H1 (cell line): ENCODE measurements around the gene KRTAP1-3. TPM values are rescaled to one million over a fixed set of nuclear protein-coding genes. Genes with fewer than 3 reads are reported as not detected.
"Not testable (repeated sequence)": the region's sequence is repeated elsewhere in the genome, so short reads cannot be mapped to it uniquely, and the experiment has no call there.

Experiments used
- CTCF ChIA-PET: fragments of 300-600 bp; sonication (Branson Sonifier 250); formaldehyde crosslinking; loops from one replicate; lab custom pipeline; 2021; ENCODE audit not compliant: partially characterized antibody; lab: Charles Lee
- POLR2A ChIA-PET: fragments of 300-600 bp; sonication (Branson Sonifier 250); formaldehyde crosslinking; loops from one replicate; lab custom pipeline; 2021; ENCODE audit warnings: inconsistent platforms; ENCODE audit not compliant: partially characterized antibody; lab: Charles Lee
- DNase-seq, 2 experiments: peaks; one replicate each; pipeline versions ENCODE4 v3.0.0 to v3.0.0-alpha.2; 2010 to 2022; ENCODE audit warnings: low spot score in 2 of 2, low read depth in 1 of 2, mixed read lengths in 1 of 2
- FAIRE-seq: peaks from 2 replicates; lab custom pipeline; 2011; peaks lifted over from hg19 to GRCh38; lab: Jason Lieb, UNC
- H2AFZ ChIP-seq: 2 replicates; pipeline ENCODE4 v1.8.1; 2012; ENCODE audit warnings: low read length, inconsistent platforms
- H2AK5ac ChIP-seq: 2 replicates; pipeline ENCODE4 v1.6.1; 2013; ENCODE audit warnings: low read depth, low read length
- H2BK120ac ChIP-seq: replicated peaks from 2 replicates; pipeline ENCODE3; 2013; ENCODE audit warnings: low read depth, low read length, inconsistent platforms
- H2BK12ac ChIP-seq: 2 replicates; pipeline ENCODE4 v1.6.1; 2013; ENCODE audit warnings: low read depth, low read length
- H2BK15ac ChIP-seq: 2 replicates; pipeline ENCODE4 v1.6.1; 2013; ENCODE audit warnings: low read length
- H2BK20ac ChIP-seq: 2 replicates; pipeline ENCODE4 v1.6.1; 2013; ENCODE audit warnings: low read length
- H2BK5ac ChIP-seq: 2 replicates; pipeline ENCODE4 v1.6.1; 2013; ENCODE audit warnings: low read depth, low read length
- H3K14ac ChIP-seq: 2 replicates; pipeline ENCODE4 v1.6.1; 2013; ENCODE audit warnings: inconsistent platforms; ENCODE audit not compliant: insufficient read length
- H3K18ac ChIP-seq: 2 replicates; pipeline ENCODE4 v1.6.1; 2013; ENCODE audit warnings: low read length; ENCODE audit errors: extremely low read depth
- H3K23ac ChIP-seq: 2 replicates; pipeline ENCODE4 v1.6.1; 2013; ENCODE audit warnings: inconsistent platforms; ENCODE audit not compliant: insufficient read length
- H3K23me2 ChIP-seq: 2 replicates; pipeline ENCODE4 v1.6.1; 2013; ENCODE audit warnings: low read depth, low read length
- H3K27ac ChIP-seq: 2 replicates; pipeline ENCODE4 v1.6.1; 2011; ENCODE audit warnings: low read depth, low read length, inconsistent platforms
- H3K27me3 ChIP-seq, 4 experiments: replicated peaks in 1 of 4; 1 replicate in 1 of 4; 2 replicates in 3 of 4; pipeline versions ENCODE4 v1.6.1 to v1.8.1; 2011 to 2013; ENCODE audit warnings: low read length in 3 of 4, mild to moderate bottlenecking in 3 of 4, inconsistent platforms in 2 of 4, mixed read lengths in 2 of 4, moderate library complexity in 1 of 4; ENCODE audit not compliant: control insufficient read depth in 3 of 4, insufficient read depth in 3 of 4; ENCODE audit errors: extremely low read depth in 1 of 4
- H3K36me3 ChIP-seq, 4 experiments: 2 replicates each; pipeline versions ENCODE4 v1.6.1 to v1.8.1; 2011 to 2013; ENCODE audit warnings: mild to moderate bottlenecking in 4 of 4, low read length in 3 of 4, moderate library complexity in 2 of 4, control low read depth in 1 of 4, inconsistent platforms in 1 of 4; ENCODE audit not compliant: insufficient read depth in 4 of 4, control insufficient read depth in 2 of 4
- H3K4ac ChIP-seq: replicated peaks from 2 replicates; pipeline ENCODE3; 2013; ENCODE audit warnings: low read length, low read depth, mixed read lengths, inconsistent platforms; ENCODE audit not compliant: insufficient read length
- H3K4me1 ChIP-seq, 4 experiments: replicated peaks in 1 of 4; 1 replicate in 1 of 4; 2 replicates in 3 of 4; pipeline versions ENCODE4 v1.6.1 to v1.8.1; 2011 to 2013; ENCODE audit warnings: low read length in 3 of 4, inconsistent platforms in 2 of 4, mixed read lengths in 1 of 4; ENCODE audit not compliant: insufficient read depth in 4 of 4, control insufficient read depth in 3 of 4
- H3K4me2 ChIP-seq, 2 experiments: 2 replicates each; pipeline versions ENCODE4 v1.6.1 to v1.8.1; 2011 to 2013; ENCODE audit warnings: low read depth in 2 of 2, low read length in 2 of 2, control low read depth in 1 of 2, inconsistent platforms in 1 of 2, mild to moderate bottlenecking in 1 of 2; ENCODE audit not compliant: insufficient read depth in 1 of 2
- H3K4me3 ChIP-seq, 4 experiments: fragments of 200-600, 300-600 bp in 1 of 4; sonication (generic), shearing (Covaris generic), sonication (Bioruptor Twin) in 1 of 4; 2 replicates each; pipeline versions ENCODE4 v1.5.1 to v1.8.1; 2011 to 2016; ENCODE audit warnings: low read length in 4 of 4, low read depth in 3 of 4, control low read depth in 2 of 4, inconsistent platforms in 2 of 4, mild to moderate bottlenecking in 2 of 4, mixed read lengths in 1 of 4, moderate library complexity in 1 of 4; ENCODE audit not compliant: insufficient read depth in 2 of 4; ENCODE audit errors: extremely low read depth in 1 of 4
- H3K56ac ChIP-seq: replicated peaks from 2 replicates; pipeline ENCODE3; 2013; ENCODE audit warnings: low read depth, mild to moderate bottlenecking, mixed read lengths, low read length, inconsistent platforms; ENCODE audit not compliant: insufficient read length
- H3K79me1 ChIP-seq: 2 replicates; pipeline ENCODE4 v1.6.1; 2013; ENCODE audit warnings: low read depth, low read length, control low read depth
- H3K79me2 ChIP-seq, 2 experiments: 2 replicates each; pipeline versions ENCODE4 v1.6.1 to v1.8.1; 2012 to 2013; ENCODE audit warnings: low read length in 2 of 2, mild to moderate bottlenecking in 2 of 2, inconsistent platforms in 1 of 2; ENCODE audit not compliant: insufficient read depth in 2 of 2, control insufficient read depth in 1 of 2
- H3K9ac ChIP-seq, 4 experiments: replicated peaks in 1 of 4; 1 replicate in 1 of 4; 2 replicates in 3 of 4; pipeline versions ENCODE4 v1.6.1 to v1.8.1; 2011 to 2013; ENCODE audit warnings: low read depth in 3 of 4, low read length in 3 of 4, control low read depth in 2 of 4, mild to moderate bottlenecking in 2 of 4, moderate library complexity in 2 of 4, inconsistent platforms in 1 of 4; ENCODE audit errors: extremely low read depth in 1 of 4
- H3K9me3 ChIP-seq, 2 experiments: 2 replicates each; pipeline versions ENCODE4 v1.6.1 to v1.8.1; 2012 to 2013; ENCODE audit warnings: mild to moderate bottlenecking in 2 of 2, moderate library complexity in 2 of 2, control low read depth in 1 of 2, inconsistent platforms in 1 of 2, low read depth in 1 of 2, low read length in 1 of 2, mixed read lengths in 1 of 2; ENCODE audit not compliant: insufficient read depth in 2 of 2
- H4K20me1 ChIP-seq, 2 experiments: replicated peaks in 1 of 2; 2 replicates each; pipeline versions ENCODE3 to v1.8.1; 2011 to 2013; ENCODE audit warnings: inconsistent platforms in 2 of 2, low read length in 2 of 2, mild to moderate bottlenecking in 1 of 2; ENCODE audit not compliant: insufficient read depth in 2 of 2, control insufficient read depth in 1 of 2
- H4K5ac ChIP-seq: 2 replicates; pipeline ENCODE4 v1.6.1; 2013; ENCODE audit warnings: low read length, low read depth, mixed read lengths, inconsistent platforms; ENCODE audit not compliant: insufficient read length
- H4K8ac ChIP-seq: 2 replicates; pipeline ENCODE4 v1.8.0; 2013; ENCODE audit warnings: mild to moderate bottlenecking, moderate library complexity, low read length, inconsistent platforms; ENCODE audit not compliant: insufficient read depth; ENCODE audit errors: extremely low read depth
- H4K91ac ChIP-seq: replicated peaks from 2 replicates; pipeline ENCODE3; 2013; ENCODE audit warnings: low read length, mixed read lengths, inconsistent platforms; ENCODE audit not compliant: insufficient read length
- CREB1 ChIP-seq: IDR thresholded peaks from 2 replicates; pipeline ENCODE4 v1.6.1; 2012; ENCODE audit warnings: inconsistent platforms
- CTBP2 ChIP-seq: IDR thresholded peaks from 2 replicates; pipeline ENCODE4 v1.7.0; 2011; ENCODE audit warnings: borderline replicate concordance, mild to moderate bottlenecking, moderate library complexity, mixed read lengths, low read length; ENCODE audit not compliant: insufficient read depth, insufficient read length
- E2F6 ChIP-seq: IDR thresholded peaks from 2 replicates; pipeline ENCODE4 v1.6.1; 2012; ENCODE audit warnings: inconsistent platforms
- NRF1 ChIP-seq: IDR thresholded peaks from 2 replicates; pipeline ENCODE4 v1.6.1; 2011; ENCODE audit warnings: mild to moderate bottlenecking, low read depth, low read length, improper control_type of control experiment
- SP2 ChIP-seq: IDR thresholded peaks from 2 replicates; pipeline ENCODE4 v1.6.1; 2012; ENCODE audit warnings: mild to moderate bottlenecking, low read length, inconsistent platforms
- TCF12 ChIP-seq: IDR thresholded peaks from 2 replicates; pipeline ENCODE4 v1.6.1; 2011; ENCODE audit warnings: low read depth, mild to moderate bottlenecking, low read length
- WGBS, 2 experiments: shearing (Covaris generic) in 1 of 2; methylation state at CpG; one replicate each; pipeline versions ENCODE4 v1.1.6 to v1.1.7; 2013 to 2015; ENCODE audit warnings: low lambda C conversion rate in 2 of 2, mixed read lengths in 2 of 2, inconsistent platforms in 1 of 2, low coverage in 1 of 2, missing lambda C conversion rate in 1 of 2; ENCODE audit not compliant: insufficient replicate concordance in 2 of 2, insufficient coverage in 1 of 2, insufficient read length in 1 of 2; ENCODE audit errors: extremely low coverage in 1 of 2, missing lambda C conversion rate in 1 of 2; 5-methylcytosine and 5-hydroxymethylcytosine counted together
- polyA plus RNA-seq, 7 experiments: library from polyadenylated mRNA; depleted of rRNA in 3 of 7; stranded (reverse) in 5 of 7; unstranded in 2 of 7; fragments of >200 nt in 5 of 7; fragments of 200-250 nt in 2 of 7; gene quantifications; 1 replicate in 5 of 7; 2 replicates in 1 of 7; 4 replicates in 1 of 7; pipeline versions ENCODE4 v1.2.1 to v1.2.3, GENCODE V29; 2011 to 2013; ENCODE audit warnings: missing spikeins in 2 of 7, mixed read lengths in 2 of 7
- total RNA-seq: library from RNA; stranded (reverse); fragmentation: NEBNext Ultra II Directional; extraction: Animal tissue kit (Norgen Biotek cat#: 25700); gene quantifications from 2 replicates; pipeline ENCODE4 v1.2.1, GENCODE V29; 2021
- TF ChIP-seq, protein P1 (sequence below): IDR thresholded peaks from 2 replicates; pipeline ENCODE4 v1.6.1; 2012; ENCODE audit warnings: low read length, inconsistent platforms

KRTAP1-3 gene
- total and polyA plus RNA-seq, 2 of the 8 experiments (the other 6 are each of a cell fraction or from before 2014, with no cell fraction given), result not detected

GRCh38 chr17:41065829-41066624, 31.4 kb upstream of the KRTAP1-3 start, which contains the start of gene KRTAP2-4 (continued):
- TF ChIP-seq E2F6 (no peak), SP2 (no peak), CREB1 (no peak), NRF1 (no peak), CTBP2 (no peak), TCF12 (no peak)
- TF ChIP-seq, protein P1, sequence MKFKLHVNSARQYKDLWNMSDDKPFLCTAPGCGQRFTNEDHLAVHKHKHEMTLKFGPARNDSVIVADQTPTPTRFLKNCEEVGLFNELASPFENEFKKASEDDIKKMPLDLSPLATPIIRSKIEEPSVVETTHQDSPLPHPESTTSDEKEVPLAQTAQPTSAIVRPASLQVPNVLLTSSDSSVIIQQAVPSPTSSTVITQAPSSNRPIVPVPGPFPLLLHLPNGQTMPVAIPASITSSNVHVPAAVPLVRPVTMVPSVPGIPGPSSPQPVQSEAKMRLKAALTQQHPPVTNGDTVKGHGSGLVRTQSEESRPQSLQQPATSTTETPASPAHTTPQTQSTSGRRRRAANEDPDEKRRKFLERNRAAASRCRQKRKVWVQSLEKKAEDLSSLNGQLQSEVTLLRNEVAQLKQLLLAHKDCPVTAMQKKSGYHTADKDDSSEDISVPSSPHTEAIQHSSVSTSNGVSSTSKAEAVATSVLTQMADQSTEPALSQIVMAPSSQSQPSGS, result no peak

DNA sequence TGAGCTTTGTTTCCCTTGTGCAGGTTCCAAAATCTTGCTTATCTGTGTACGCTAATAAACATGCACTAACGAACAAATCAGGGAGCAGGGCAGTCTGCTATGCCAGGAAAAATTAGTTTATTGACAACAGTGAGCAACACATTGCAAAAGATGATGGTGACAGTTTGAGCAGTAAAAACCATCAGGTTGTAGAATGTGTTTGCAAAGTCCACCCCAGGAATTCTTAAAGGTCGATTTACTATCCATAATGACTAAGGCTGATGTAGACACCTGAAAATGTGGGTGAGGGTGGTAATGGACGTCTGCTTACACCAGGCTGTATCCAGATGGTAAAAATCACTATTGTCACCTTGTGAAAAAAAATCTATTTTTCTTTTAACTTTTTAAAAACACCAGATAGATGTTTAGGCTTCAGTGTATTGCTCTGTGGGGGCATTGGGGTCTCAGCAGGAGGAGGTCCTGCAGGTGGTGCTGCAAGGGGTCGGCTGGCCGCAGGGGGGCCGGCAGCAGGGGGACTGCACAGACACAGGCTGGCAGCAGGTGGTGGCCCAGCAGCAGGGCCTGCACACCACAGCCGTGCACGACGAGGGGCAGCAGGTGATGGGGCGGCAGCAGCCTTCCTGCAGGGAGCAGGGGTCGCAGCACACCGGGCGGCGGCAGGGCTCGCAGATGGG, 30.5 kb upstream of the KRTAP1-3 start:
- POLR2A ChIA-PET, CTCF ChIA-PET, H4K20me1 ChIP-seq: not testable (repeated sequence)

More for the DNA sequence above, 30.5 kb upstream of the KRTAP1-3 start:
- not testable (repeated sequence) for DNase-seq, H3K14ac ChIP-seq, H3K4me1 ChIP-seq, H2BK120ac ChIP-seq, H3K79me1 ChIP-seq, H2AK5ac ChIP-seq, H3K9me3 ChIP-seq, H4K5ac ChIP-seq, H2BK12ac ChIP-seq, H3K79me2 ChIP-seq, FAIRE-seq, H4K8ac ChIP-seq, H3K9ac ChIP-seq, H3K23ac ChIP-seq, H2BK20ac ChIP-seq, H2BK5ac ChIP-seq, H3K27ac ChIP-seq, H3K4ac ChIP-seq, H3K36me3 ChIP-seq, H4K91ac ChIP-seq, H3K56ac ChIP-seq, H3K18ac ChIP-seq, H3K27me3 ChIP-seq, H2AFZ ChIP-seq, H2BK15ac ChIP-seq, H3K4me3 ChIP-seq, H3K4me2 ChIP-seq, H3K23me2 ChIP-seq
- WGBS, 2 experiments, result 92% methylated on average over 6 of the region's 16 CpGs; no CpG with 5 or more reads in 1 of the 2 experiments
